GM19240 (cell line): ENCODE results near the gene AK4.
"Not testable (repeated sequence)": the region's sequence is repeated elsewhere in the genome, so short reads cannot be mapped to it uniquely, and the experiment has no call there.

Experiments
- DNase-seq: peaks from one replicate; pipeline ENCODE4 v3.0.0; 2011; ENCODE audit warnings: low spot score; ENCODE audit not compliant: insufficient read length

Gene AK4

DNA sequence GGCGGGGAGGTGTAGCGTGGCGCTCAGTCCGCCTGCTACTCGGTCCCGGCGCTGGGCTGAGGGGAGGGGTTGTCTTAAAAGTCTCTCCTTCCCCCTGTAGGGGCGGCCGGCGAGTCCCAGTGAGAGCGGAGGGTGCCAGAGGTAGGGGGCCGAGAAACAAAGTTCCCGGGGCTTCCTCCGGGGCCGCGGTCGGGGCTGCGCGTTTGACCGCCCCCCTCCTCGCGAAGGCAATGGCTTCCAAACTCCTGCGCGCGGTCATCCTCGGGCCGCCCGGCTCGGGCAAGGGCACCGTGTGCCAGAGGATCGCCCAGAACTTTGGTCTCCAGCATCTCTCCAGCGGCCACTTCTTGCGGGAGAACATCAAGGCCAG lies at the start of gene AK4:
Gene AK4 (plus strand): TSS at position 26 of the 370 bp plus-strand sequence. CDS start 205 bp downstream, at position 231.
- DNase-seq: not testable (repeated sequence)

GRCh38 chr1:65103807-65104206 lies 44.2 kb upstream of the AK4 start:
- DNase-seq: no peak

GRCh38 chr1:65104854-65105534 lies 43.0 kb upstream of the AK4 start:
- DNase-seq: no peak

GRCh38 chr1:65105596-65105995 lies 42.4 kb upstream of the AK4 start:
- no peak for DNase-seq

DNA sequence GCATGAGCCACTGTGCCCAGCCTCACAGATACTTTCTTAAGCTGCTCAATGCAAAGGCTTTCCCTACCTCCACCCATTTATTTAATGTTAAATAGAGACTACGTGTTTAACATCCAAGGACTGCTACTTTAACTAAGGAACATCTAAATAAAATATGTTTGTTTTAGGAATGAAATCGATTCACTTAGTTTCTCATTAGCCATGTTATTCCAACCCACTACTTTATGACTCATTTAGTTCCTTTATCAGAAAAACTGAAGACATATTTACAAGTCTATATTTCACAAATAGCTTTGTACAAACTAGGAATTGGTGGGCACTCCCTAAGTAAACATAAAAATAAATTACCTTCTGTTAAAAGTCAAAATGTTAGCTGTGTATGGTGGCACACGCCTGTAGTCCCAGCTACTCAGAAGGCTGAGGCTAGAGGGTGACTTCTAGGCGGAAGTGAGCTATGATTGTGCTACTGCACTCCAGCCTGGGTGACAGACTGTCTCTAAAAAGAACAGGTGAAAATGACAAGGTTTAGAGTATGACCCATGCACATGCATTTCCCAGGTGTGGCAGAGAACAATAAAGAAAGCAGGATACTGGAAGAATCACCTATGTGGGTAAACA lies 39.9 kb upstream of the AK4 start:
- DNase-seq: no peak

DNA sequence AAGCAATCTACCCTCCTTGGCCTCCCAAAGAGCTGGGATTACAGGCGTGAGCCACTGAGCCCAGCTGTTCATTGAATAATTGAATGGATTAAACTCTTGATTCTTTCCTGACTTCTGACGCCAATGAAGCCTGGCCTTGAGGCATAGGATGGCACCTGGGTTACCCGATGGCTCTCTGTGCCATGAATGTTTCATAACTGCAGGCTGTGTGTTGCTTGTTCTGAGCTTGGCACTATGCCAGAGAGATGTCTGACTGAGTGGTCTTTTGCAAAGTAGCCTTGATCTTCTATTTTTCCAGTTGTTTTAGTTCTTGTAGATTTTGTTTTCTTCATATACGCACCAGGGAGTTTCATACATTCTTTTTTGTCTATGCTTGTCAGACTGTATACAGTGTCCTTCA lies 38.5 kb upstream of the AK4 start:
- no peak for DNase-seq

DNA sequence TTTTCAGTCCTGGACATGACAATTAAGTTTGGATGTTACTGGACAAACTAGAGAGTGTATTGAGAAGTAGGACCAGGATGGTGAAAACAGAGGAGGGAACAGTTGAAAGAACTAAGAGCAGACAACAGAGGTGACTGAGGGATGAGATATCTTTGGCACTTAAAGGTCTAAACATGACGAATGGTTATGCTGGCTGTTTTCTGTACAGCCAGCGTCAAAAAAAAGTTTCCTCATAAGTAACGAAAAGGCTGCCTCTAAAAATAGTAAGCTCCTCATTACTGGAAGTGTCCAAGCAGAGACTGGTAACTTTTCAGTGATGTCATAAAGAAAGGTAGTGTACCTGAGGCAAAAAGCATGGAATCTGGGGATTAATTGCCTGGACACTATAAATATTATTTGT lies 35.2 kb upstream of the AK4 start:
- DNase-seq: no peak

DNA sequence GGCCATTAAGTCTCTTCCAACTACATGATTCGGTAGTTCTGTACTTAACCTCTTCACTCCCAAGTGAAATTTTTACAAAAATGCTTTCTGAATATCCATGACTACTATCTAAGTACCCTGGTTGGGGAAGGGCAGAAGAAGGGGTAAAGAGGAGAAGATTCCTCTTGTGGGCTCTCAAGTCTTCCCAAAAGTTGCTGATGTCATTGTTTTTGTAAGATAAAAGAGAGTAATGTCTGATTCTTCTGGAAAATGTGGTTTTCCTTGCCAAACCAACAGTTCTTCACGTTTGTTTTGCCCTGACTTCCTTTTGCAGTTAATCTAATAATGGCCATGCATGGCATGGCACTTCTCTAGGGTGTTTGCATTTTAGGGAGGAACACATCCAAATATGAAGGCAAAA lies 34.7 kb upstream of the AK4 start:
- no peak for DNase-seq

DNA sequence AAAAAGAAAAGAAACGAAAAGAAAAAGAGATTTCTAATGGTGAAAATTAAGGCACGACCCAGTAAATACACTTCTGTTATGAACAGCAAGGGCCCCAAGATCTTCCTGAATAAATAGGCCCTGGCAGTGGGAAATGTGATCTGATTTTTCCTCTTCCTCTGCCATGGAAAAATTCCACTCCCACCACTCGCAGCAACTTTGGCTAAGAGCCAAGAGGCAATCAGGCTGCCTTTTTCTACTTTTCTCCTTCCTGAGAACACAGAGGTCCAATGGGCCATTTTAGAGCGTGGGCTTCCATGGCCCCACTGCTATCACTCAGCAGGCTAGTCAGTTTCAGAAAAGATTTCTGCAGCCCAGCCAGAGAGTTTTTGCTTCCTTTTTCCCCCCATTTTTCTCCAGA lies 33.7 kb upstream of the AK4 start:
- DNase-seq: no peak

DNA sequence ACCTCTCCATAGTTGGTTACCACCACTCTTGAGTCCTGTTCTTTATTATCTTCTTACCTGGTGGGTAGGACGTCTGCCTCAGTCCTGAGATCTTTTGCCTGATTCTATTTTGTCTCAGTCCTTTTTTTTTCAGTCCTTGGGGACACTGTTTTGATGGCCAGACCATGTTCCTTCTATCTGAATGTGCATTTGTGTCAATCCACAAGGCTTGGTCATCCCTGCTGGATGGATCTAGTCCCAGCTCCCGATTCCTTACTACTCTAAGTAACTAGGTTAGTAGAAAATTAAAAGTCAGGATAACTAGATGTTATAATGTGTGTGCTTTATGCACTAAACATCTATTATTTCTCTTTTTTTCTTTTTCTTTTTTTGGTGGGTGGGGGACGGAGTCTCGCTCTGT lies 28.1 kb upstream of the AK4 start:
- no peak for DNase-seq

GRCh38 chr1:65129104-65129503 lies 18.9 kb upstream of the AK4 start:
- not testable (repeated sequence) for DNase-seq

- DNase-seq: no peak
Observed at GRCh38 chr1:65138524-65138923, 9.5 kb upstream of the AK4 start.

- not testable (repeated sequence) for DNase-seq
Observed at GRCh38 chr1:65139793-65140192, 8.2 kb upstream of the AK4 start.

DNA sequence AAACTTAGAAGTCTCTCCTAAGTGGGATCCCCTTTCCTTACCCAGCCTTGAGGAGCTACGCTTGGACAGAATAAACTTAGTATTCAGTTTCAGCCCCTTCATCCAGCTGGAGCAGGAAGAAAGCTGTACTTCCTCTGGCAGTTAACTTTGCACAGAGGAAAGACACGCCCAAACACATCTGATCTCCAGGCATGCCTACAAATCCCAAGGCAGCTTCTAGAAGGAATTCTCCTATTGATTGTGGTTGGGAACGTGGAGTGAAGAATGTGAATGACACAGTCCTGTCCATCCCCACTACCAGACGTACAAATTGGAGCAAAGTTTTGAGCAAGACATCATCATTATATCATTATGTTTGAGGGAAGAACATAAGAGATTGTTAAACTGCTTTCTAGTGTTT lies 6.6 kb upstream of the AK4 start:
- no peak for DNase-seq

DNA sequence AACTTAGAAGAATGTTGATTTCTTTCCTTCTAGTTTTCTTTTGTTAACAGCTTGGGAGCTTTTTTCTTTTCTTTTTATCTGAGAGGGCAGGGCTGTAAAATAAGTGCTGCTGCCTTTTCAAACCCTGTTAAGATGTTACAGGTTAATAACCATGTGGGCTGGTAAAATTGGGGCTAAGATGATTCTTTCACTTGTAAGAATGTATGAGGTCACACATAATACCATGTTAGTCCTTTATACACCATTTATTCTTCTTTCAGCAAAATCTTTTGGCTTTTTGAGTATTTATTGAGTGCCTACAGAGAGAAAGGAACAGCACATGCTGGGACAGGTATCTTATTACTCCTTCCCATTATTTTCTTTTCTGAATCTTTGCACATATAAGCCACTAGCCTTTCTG lies 6.1 kb upstream of the AK4 start:
- DNase-seq: no peak

GRCh38 chr1:65143112-65143658 lies 4.8 kb upstream of the AK4 start:
- not testable (repeated sequence) for DNase-seq

GRCh38 chr1:65146908-65147423 lies 1.0 kb upstream of the AK4 start:
- no peak for DNase-seq

- DNase-seq: no peak
Observed at GRCh38 chr1:65147424-65148177, 402 bp upstream of the AK4 start.

DNA sequence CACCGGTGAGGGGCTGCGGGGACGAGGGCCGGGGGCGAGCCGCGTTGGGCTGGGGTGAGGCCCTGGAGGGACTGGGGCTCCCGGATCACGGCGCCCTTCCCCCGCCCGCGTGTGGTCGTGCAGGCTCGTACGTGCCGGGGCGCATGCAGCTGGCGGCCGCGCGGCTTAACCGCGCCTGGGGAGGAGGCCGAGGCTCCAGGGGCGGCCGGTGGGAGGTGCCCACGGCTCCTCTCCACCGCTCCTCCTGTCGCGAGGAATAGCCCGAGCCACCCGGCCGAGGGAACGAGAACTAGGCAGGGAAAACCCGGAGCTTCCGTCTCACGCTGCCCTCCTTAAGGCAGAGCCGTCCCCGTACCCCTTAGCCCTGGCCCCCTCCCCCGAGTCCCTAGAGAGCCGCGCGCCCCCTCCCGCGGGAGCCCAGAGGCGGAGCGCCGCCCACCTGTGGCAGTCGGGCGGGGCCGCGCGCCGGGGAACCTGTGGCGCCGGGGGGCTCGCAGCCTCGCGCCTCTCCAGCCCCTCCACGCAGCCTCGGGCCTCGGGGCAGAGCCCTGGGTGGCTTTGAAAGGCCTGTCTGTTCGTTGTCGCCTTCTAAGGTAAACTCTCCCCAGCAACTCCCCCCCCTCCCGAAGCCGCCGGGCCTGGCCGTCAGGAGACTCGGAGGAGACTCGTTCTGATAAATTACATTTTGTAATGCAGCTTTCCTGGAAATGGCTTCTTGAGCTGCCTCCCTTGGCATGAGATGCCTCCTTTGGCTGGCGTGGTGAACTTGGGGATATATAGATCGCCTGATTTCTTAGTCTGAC lies 746 bp downstream of the AK4 start:
- DNase-seq: no peak

GRCh38 chr1:65149351-65150107 lies 1.5 kb downstream of the AK4 start:
- DNase-seq: no peak

DNA sequence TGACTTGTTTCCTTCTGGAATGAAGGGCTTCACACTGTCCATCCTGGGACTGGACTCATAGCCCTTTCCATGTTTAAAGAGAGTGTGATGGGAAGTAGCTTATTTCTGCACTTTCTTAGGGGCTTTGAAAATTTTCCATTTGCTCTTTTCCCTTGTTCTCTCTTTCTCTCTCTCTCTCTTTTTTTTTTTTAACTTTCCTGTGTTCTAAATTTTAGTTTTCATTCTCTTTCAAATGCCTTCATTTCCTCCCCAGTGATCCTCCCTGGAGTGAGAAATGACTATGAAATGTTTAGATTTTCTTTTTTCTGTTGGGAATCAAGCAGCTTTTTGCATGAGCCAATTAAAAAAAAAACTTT lies 2.1 kb downstream of the AK4 start:
- DNase-seq: no peak
